Measurements from ENCODE around the gene BRD1.

The BRD1 gene

GRCh38 chr22:49791682-49792081, 36.0 kb downstream of the BRD1 start:
- no peak for TF ChIP-seq CTCF (IDR thresholded peaks at IDR 0.05; ENCODE audit: insufficient read depth, low read length, poor library complexity, severe bottlenecking)
- Histone ChIP-seq H3K36me3 (ENCODE audit: control insufficient read depth, insufficient read depth, low read length) (peaks cover 35% of the 10 kb centered on the region), H3K27me3 (replicated peaks; ENCODE audit: control insufficient read depth, insufficient read depth, low read length) (no peaks in the 10 kb centered on the region), H3K4me3 (replicated peaks; ENCODE audit: low read depth, low read length) (no peak overlapping the region)
- DNase-seq (ENCODE audit: extremely low read depth, insufficient read length): no peak

DNA sequence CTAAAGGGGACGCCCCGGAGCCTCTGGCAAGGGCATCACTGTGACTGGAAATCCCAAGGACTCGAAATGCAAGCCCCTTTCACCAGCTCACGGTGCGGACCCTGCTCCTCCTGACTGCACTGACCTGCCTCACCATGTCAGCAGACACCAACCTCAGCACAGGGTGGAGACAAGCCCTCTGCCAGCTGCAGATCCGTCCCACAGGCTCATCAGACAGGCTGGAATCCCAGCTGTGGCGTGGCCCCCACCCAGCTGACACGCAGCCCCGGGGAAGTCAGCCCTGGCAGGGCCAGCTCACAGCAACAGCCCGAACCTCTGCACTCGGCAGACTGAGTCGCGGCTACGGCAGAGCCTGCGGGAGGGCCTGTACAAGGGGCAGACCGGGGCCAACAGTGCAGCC, 36.8 kb downstream of the BRD1 start:
- Histone ChIP-seq H3K36me3 (ENCODE audit: control insufficient read depth, insufficient read depth, low read length) (peaks cover 37% of the 10 kb centered on the region), H3K27me3 (replicated peaks; ENCODE audit: control insufficient read depth, insufficient read depth, low read length) (no peaks in the 10 kb centered on the region), H3K4me3 (replicated peaks; ENCODE audit: low read depth, low read length) (no peak overlapping the region)
- TF ChIP-seq CTCF (IDR thresholded peaks at IDR 0.05; ENCODE audit: insufficient read depth, low read length, poor library complexity, severe bottlenecking): no peak
- no peak for DNase-seq (ENCODE audit: extremely low read depth, insufficient read length)

DNA sequence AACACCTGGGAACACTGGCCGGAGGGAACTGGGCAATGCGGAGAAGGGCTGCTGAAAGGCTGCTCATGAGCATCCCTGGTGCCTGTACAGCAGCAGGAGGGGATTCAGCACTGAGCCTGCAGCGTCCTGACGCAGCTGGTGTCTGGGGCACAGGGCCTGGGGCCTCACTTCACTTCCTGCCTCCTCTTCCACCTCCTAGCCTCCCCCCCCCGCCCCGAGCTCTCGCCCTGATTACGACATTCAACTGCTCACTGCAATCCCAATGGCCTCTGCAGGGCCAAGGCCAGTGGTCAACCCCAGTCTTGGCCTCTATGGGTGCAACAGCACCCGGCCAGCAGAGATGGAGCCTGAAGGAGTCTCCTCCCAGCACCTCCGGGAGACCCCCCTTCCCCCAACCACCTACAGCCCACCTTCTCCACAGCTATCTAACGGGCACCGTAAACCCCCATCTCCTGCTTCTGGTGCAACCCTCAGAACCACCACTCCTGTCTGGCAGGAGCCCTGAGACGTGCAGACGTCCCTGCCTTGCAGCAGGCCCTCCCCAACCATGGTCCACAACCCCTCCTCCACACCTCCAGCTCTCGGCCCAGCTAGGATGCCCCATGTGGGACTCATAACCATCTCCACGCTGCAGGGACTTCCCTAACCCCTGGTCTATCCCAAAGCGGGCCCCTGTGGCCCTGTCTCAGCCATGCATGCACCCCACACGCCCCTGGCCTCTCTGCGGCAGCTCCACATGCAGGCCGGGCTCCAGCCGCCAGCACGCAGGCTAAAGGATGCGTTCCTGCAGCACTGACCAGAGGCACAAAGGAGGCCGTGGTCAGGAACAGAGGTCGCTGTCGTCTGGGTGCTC, 38.2 kb downstream of the BRD1 start:
- no peak for TF ChIP-seq CTCF (IDR thresholded peaks at IDR 0.05; ENCODE audit: insufficient read depth, low read length, poor library complexity, severe bottlenecking)
- Histone ChIP-seq H3K4me3 (replicated peaks; ENCODE audit: low read depth, low read length) (no peak overlapping the region), H3K27me3 (replicated peaks; ENCODE audit: control insufficient read depth, insufficient read depth, low read length) (no peaks in the 10 kb centered on the region), H3K36me3 (ENCODE audit: control insufficient read depth, insufficient read depth, low read length) (peaks cover 34% of the 10 kb centered on the region)
- no peak for DNase-seq (ENCODE audit: extremely low read depth, insufficient read length)

- Histone ChIP-seq H3K27me3 (replicated peaks; ENCODE audit: control insufficient read depth, insufficient read depth, low read length) (no peaks in the 10 kb centered on the region), H3K4me3 (replicated peaks; ENCODE audit: low read depth, low read length) (no peak overlapping the region), H3K36me3 (ENCODE audit: control insufficient read depth, insufficient read depth, low read length) (peaks cover 28% of the 10 kb centered on the region)
- no peak for DNase-seq (ENCODE audit: extremely low read depth, insufficient read length)
- no peak for TF ChIP-seq CTCF (IDR thresholded peaks at IDR 0.05; ENCODE audit: insufficient read depth, low read length, poor library complexity, severe bottlenecking)
These were observed 39.2 kb downstream of the BRD1 start for GRCh38 chr22:49788504-49788903.

DNA sequence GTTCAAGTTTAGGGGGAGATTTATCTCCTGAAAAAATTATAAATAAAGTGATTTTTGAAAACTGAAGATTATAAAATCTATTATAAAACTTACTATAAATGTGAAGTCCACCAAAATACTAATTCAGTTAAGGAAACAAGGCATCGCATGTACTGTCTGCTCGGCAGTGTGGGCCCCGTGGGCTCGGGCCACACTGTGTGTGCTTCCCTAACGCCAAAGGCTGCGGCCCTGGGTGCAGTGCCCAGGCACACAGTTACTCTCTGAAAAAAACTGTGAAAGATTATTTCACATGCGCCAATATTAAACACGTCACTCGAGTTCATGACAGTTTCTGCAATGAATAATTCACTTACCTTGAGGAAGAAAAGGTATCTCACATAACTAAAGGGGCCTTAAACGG, 39.8 kb downstream of the BRD1 start:
- TF ChIP-seq CTCF (IDR thresholded peaks at IDR 0.05; ENCODE audit: insufficient read depth, low read length, poor library complexity, severe bottlenecking): no peak
- Histone ChIP-seq H3K27me3 (replicated peaks; ENCODE audit: control insufficient read depth, insufficient read depth, low read length) (no peaks in the 10 kb centered on the region), H3K4me3 (replicated peaks; ENCODE audit: low read depth, low read length) (no peak overlapping the region), H3K36me3 (ENCODE audit: control insufficient read depth, insufficient read depth, low read length) (peaks cover 31% of the 10 kb centered on the region)
- DNase-seq (ENCODE audit: extremely low read depth, insufficient read length): no peak
